K562 (cell line): ENCODE measurements around the gene CCT5. TPM values are rescaled to one million over a fixed set of nuclear protein-coding genes. Genes with fewer than 3 reads are reported as not detected.

ENCODE experiments used
- DIDO1 ChIP-seq: fragments of 450-650 bp; IDR thresholded peaks from 2 replicates; pipeline ENCODE4 v1.6.1; 2016; ENCODE audit warnings: low read depth, missing biosample characterization, missing genetic modification characterization
- GATAD2B ChIP-seq: fragments of 450-650 bp; IDR thresholded peaks from 2 replicates; pipeline ENCODE4 v1.6.1; 2017; ENCODE audit warnings: mild to moderate bottlenecking, borderline replicate concordance
- LCOR ChIP-seq: sonication (generic); formaldehyde crosslinking; IDR thresholded peaks from 2 replicates; pipeline ENCODE4 v1.8.0; 2022; ENCODE audit warnings: mild to moderate bottlenecking, missing genetic modification reagents
- PHF20 ChIP-seq: fragments of 450-650 bp; IDR thresholded peaks from 2 replicates; pipeline ENCODE4 v1.6.1; 2018; ENCODE audit not compliant: partially characterized antibody
- PHTF2 ChIP-seq: fragments of 250-450 bp; sonication (Bioruptor Pico); IDR thresholded peaks from 2 replicates; pipeline ENCODE4 v1.5.0; 2021; ENCODE audit warnings: mild to moderate bottlenecking
- RUNX1 ChIP-seq: sonication (generic); IDR thresholded peaks from 2 replicates; pipeline ENCODE4 v1.6.1; 2016; ENCODE audit warnings: antibody characterized with exemption, low read depth
- ZNF408 ChIP-seq: fragments of 250-450 bp; sonication (Bioruptor Pico); IDR thresholded peaks from 2 replicates; pipeline ENCODE4 v1.4.0; 2020; ENCODE audit warnings: low read depth, mild to moderate bottlenecking, moderate library complexity
- ZNF707 ChIP-seq: fragments of 250-450 bp; sonication (Bioruptor Pico); conservative IDR thresholded peaks from 2 replicates; pipeline ENCODE4 v1.8.0; 2022; ENCODE audit warnings: inconsistent platforms, mild to moderate bottlenecking, moderate library complexity
- polyA plus RNA-seq, 8 experiments: library from polyadenylated mRNA; depleted of rRNA in 4 of 8; stranded (reverse) in 5 of 8; unstranded in 3 of 8; fragments of >200 nt; fragmentation: Nextera tagmentation in 2 of 8; fragmentation: Illumina TruSeq in 1 of 8; extraction: Ambion mirVana in 2 of 8; extraction: Trizol in 1 of 8; gene quantifications; 2 replicates each; pipeline versions ENCODE4 v1.2.1 to v1.2.3, GENCODE V29; 2011 to 2014; ENCODE audit warnings: inconsistent platforms in 1 of 8, missing spikeins in 1 of 8
- total RNA-seq, 7 experiments: library from RNA; depleted of rRNA in 6 of 7; stranded (reverse); fragments of >200 nt in 6 of 7; fragmentation: Illumina TruSeq in 2 of 7; extraction: Trizol in 2 of 7; gene quantifications; 2 replicates each; pipeline versions ENCODE4 v1.2.1 to v1.2.3, GENCODE V29; 2011 to 2021; ENCODE audit warnings: low replicate concordance in 1 of 7
- TF ChIP-seq, protein P1 (sequence below): sonication (generic); formaldehyde crosslinking; IDR thresholded peaks from 2 replicates; pipeline ENCODE4 v1.8.0; 2023; ENCODE audit warnings: missing genetic modification reagents, mild to moderate bottlenecking, borderline replicate concordance
- TF ChIP-seq, protein P2 (sequence below), 2 experiments: fragments of 450-650 bp in 1 of 2; sonication (generic) in 1 of 2; formaldehyde crosslinking in 1 of 2; IDR thresholded peaks; 2 replicates each; pipeline versions ENCODE4 v1.7.1 to v1.9.0; 2016 to 2022; ENCODE audit warnings: inconsistent platforms in 1 of 2, mild to moderate bottlenecking in 1 of 2, missing genetic modification reagents in 1 of 2
- TF ChIP-seq, protein P3 (sequence below): fragments of 200-800 bp; sonication (Bioruptor generic); IDR thresholded peaks from 2 replicates; pipeline ENCODE4 v1.6.1; 2017; ENCODE audit warnings: missing genetic modification characterization, missing compliant biosample characterization

Gene CCT5
- total and polyA plus RNA-seq, 9 of the 15 experiments (the other 6 are each of a cell fraction or from before 2014, with no cell fraction given), result 782 to 1,606 (median 1,153) TPM

DNA sequence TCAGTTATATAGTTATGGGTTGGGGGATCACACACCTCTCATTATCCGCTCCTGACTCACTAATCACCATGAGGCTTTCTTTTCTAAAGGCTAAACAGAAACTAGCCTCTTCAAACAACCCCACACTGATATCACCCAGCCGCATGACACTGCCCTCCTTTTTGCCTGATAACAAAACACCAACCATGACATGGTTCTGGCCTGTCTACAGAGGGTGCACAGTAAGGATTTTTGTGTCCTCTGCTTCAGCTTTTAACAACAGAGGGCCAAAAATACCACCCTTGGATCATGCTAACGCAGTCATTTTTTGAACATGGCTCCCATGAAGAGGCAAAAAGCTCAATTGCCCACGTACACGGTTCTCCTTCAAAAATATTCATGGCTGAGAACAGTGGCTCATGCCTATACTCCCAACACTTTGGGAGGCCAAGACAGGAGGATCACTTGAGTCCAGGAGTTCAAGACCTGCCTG lies 53.7 kb downstream of the CCT5 start (continued):
- TF ChIP-seq, protein P1, sequence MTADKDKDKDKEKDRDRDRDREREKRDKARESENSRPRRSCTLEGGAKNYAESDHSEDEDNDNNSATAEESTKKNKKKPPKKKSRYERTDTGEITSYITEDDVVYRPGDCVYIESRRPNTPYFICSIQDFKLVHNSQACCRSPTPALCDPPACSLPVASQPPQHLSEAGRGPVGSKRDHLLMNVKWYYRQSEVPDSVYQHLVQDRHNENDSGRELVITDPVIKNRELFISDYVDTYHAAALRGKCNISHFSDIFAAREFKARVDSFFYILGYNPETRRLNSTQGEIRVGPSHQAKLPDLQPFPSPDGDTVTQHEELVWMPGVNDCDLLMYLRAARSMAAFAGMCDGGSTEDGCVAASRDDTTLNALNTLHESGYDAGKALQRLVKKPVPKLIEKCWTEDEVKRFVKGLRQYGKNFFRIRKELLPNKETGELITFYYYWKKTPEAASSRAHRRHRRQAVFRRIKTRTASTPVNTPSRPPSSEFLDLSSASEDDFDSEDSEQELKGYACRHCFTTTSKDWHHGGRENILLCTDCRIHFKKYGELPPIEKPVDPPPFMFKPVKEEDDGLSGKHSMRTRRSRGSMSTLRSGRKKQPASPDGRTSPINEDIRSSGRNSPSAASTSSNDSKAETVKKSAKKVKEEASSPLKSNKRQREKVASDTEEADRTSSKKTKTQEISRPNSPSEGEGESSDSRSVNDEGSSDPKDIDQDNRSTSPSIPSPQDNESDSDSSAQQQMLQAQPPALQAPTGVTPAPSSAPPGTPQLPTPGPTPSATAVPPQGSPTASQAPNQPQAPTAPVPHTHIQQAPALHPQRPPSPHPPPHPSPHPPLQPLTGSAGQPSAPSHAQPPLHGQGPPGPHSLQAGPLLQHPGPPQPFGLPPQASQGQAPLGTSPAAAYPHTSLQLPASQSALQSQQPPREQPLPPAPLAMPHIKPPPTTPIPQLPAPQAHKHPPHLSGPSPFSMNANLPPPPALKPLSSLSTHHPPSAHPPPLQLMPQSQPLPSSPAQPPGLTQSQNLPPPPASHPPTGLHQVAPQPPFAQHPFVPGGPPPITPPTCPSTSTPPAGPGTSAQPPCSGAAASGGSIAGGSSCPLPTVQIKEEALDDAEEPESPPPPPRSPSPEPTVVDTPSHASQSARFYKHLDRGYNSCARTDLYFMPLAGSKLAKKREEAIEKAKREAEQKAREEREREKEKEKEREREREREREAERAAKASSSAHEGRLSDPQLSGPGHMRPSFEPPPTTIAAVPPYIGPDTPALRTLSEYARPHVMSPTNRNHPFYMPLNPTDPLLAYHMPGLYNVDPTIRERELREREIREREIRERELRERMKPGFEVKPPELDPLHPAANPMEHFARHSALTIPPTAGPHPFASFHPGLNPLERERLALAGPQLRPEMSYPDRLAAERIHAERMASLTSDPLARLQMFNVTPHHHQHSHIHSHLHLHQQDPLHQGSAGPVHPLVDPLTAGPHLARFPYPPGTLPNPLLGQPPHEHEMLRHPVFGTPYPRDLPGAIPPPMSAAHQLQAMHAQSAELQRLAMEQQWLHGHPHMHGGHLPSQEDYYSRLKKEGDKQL (CRISPR knock-in tag), result no peak
- TF ChIP-seq LCOR (CRISPR knock-in tag), result no peak
- no peak for TF ChIP-seq PHF20
- TF ChIP-seq PHTF2, result peak; percentile 87; the same call in 1 of the 2 replicates
- 0 out of 2 replicates have a peak, but pooled peaks have one; percentile 36 for TF ChIP-seq DIDO1
- no peak for TF ChIP-seq ZNF408 (CRISPR knock-in tag)
- TF ChIP-seq, protein P2, sequence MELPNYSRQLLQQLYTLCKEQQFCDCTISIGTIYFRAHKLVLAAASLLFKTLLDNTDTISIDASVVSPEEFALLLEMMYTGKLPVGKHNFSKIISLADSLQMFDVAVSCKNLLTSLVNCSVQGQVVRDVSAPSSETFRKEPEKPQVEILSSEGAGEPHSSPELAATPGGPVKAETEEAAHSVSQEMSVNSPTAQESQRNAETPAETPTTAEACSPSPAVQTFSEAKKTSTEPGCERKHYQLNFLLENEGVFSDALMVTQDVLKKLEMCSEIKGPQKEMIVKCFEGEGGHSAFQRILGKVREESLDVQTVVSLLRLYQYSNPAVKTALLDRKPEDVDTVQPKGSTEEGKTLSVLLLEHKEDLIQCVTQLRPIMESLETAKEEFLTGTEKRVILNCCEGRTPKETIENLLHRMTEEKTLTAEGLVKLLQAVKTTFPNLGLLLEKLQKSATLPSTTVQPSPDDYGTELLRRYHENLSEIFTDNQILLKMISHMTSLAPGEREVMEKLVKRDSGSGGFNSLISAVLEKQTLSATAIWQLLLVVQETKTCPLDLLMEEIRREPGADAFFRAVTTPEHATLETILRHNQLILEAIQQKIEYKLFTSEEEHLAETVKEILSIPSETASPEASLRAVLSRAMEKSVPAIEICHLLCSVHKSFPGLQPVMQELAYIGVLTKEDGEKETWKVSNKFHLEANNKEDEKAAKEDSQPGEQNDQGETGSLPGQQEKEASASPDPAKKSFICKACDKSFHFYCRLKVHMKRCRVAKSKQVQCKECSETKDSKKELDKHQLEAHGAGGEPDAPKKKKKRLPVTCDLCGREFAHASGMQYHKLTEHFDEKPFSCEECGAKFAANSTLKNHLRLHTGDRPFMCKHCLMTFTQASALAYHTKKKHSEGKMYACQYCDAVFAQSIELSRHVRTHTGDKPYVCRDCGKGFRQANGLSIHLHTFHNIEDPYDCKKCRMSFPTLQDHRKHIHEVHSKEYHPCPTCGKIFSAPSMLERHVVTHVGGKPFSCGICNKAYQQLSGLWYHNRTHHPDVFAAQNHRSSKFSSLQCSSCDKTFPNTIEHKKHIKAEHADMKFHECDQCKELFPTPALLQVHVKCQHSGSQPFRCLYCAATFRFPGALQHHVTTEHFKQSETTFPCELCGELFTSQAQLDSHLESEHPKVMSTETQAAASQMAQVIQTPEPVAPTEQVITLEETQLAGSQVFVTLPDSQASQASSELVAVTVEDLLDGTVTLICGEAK (IDR thresholded peaks at IDR 0.05), result peak; percentile 14; the same call in 1 of the 2 replicates
- TF ChIP-seq, protein P2 (CRISPR knock-in tag; IDR thresholded peaks at IDR 0.05), result no peak
- no peak; the same call in 1 of the 2 replicates for TF ChIP-seq GATAD2B
- no peak for TF ChIP-seq RUNX1
- TF ChIP-seq, protein P3, sequence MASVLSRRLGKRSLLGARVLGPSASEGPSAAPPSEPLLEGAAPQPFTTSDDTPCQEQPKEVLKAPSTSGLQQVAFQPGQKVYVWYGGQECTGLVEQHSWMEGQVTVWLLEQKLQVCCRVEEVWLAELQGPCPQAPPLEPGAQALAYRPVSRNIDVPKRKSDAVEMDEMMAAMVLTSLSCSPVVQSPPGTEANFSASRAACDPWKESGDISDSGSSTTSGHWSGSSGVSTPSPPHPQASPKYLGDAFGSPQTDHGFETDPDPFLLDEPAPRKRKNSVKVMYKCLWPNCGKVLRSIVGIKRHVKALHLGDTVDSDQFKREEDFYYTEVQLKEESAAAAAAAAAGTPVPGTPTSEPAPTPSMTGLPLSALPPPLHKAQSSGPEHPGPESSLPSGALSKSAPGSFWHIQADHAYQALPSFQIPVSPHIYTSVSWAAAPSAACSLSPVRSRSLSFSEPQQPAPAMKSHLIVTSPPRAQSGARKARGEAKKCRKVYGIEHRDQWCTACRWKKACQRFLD, result peak; percentile 50; the same call in 1 of the 2 replicates
- peak; percentile 67; the same call in 1 of the 2 replicates for TF ChIP-seq ZNF707
